Activated B cell treated with CpG ODN at 0.5 μM for 24 hours (primary cell): ENCODE results near the gene EDN1. TPM values are rescaled to one million over a fixed set of nuclear protein-coding genes. Genes with fewer than 3 reads are reported as not detected.
"Not testable (repeated sequence)": the region's sequence is repeated elsewhere in the genome, so short reads cannot be mapped to it uniquely, and the experiment has no call there.

Experiments
- ATAC-seq: fragments of 200-7000 bp; cut with Tn5 transposase; one replicate; pipeline ENCODE4 v1.10.0; 2021; ENCODE audit warnings: low read depth, mild to moderate bottlenecking, moderate library complexity
- CTCF ChIA-PET: fragments of 350-600 bp; sonication (Branson Sonifier 250); formaldehyde crosslinking; loops from one replicate; lab custom pipeline; 2021; ENCODE audit warnings: antibody characterized with exemption; lab: Charles Lee
- POLR2A ChIA-PET: fragments of 350-600 bp; sonication (Branson Sonifier 250); formaldehyde crosslinking; loops from one replicate; lab custom pipeline; 2021; ENCODE audit warnings: antibody characterized with exemption; lab: Charles Lee
- DNase-seq: peaks from one replicate; pipeline ENCODE4 v3.0.0; 2022
- H3K27ac Mint-ChIP-seq: one replicate; pipeline ENCODE4 v1.8.0; 2020; ENCODE audit warnings: mixed read lengths
- H3K27me3 Mint-ChIP-seq: one replicate; pipeline ENCODE4 v1.8.0; 2021; ENCODE audit warnings: mixed read lengths
- H3K36me3 Mint-ChIP-seq: one replicate; pipeline ENCODE4 v1.8.0; 2021; ENCODE audit warnings: low read depth, mixed read lengths
- H3K4me1 Mint-ChIP-seq: one replicate; pipeline ENCODE4 v1.8.0; 2021; ENCODE audit warnings: mixed read lengths
- H3K4me3 Mint-ChIP-seq: one replicate; pipeline ENCODE4 v1.8.0; 2020; ENCODE audit warnings: mild to moderate bottlenecking, mixed read lengths
- H3K9me3 Mint-ChIP-seq: one replicate; pipeline ENCODE4 v1.8.0; 2020; ENCODE audit warnings: mixed read lengths
- intact Hi-C: fragments of 100-400 bp; cut with micrococcal nuclease; formaldehyde crosslinking; loops from one replicate; pipeline ENCODE4 v1.15.1; 2024
- total RNA-seq: library from RNA; stranded (reverse); gene quantifications from 2 replicates; pipeline ENCODE4 v1.2.3, GENCODE V29; 2022
- TF ChIP-seq, protein P1 (sequence below): fragments of 200-600 bp; IDR thresholded peaks from one replicate; pipeline ENCODE4 v1.8.0; 2022; ENCODE audit warnings: antibody characterized with exemption, mild to moderate bottlenecking

EDN1 gene
- total RNA-seq, 1 donor from 2014 or later, result 0.91 TPM

DNA sequence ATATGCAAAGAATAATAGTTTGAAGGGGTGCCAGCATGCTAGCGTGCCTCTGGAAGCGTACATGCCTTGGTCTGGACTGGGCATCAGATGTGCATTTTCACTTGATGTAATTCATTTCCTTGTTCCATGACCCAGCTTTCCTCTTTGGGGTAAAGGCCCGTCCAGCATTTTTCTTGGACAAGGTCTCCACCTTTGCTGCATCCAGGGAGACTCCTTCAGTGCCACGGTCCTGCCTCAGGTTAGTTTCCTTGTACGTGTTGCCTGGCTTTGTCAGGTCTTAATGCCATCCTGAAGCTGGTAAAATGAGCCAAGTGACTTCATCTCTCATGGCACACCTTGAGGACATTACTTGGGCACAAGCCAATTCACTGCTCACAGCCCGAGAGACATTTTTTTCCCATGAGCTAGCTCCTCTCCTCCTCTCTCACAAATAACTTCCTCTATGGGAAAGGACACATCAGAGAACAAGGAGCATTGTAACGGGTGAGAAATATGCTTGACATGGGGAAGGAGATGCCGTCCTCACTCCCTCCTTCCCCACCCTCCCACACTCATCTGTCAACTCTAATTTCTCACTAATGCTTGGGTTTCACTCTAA, 23.9 kb downstream of the EDN1 start:
- no peaks in the 10 kb centered on the region for H3K27me3 Mint-ChIP-seq
- no peak overlapping the region for H3K27ac Mint-ChIP-seq
- no peaks in the 10 kb centered on the region for H3K4me1 Mint-ChIP-seq
- ATAC-seq (no peak), DNase-seq (no peak)
- intact Hi-C loops, result loop anchor here (10.0 kb wide), 1 partner anchor 191 kb away; no protein-coding TSS in a partner anchor
- H3K9me3 Mint-ChIP-seq, result peaks cover 3% of the 10 kb centered on the region
- no peak overlapping the region for H3K4me3 Mint-ChIP-seq
- TF ChIP-seq, protein P1, sequence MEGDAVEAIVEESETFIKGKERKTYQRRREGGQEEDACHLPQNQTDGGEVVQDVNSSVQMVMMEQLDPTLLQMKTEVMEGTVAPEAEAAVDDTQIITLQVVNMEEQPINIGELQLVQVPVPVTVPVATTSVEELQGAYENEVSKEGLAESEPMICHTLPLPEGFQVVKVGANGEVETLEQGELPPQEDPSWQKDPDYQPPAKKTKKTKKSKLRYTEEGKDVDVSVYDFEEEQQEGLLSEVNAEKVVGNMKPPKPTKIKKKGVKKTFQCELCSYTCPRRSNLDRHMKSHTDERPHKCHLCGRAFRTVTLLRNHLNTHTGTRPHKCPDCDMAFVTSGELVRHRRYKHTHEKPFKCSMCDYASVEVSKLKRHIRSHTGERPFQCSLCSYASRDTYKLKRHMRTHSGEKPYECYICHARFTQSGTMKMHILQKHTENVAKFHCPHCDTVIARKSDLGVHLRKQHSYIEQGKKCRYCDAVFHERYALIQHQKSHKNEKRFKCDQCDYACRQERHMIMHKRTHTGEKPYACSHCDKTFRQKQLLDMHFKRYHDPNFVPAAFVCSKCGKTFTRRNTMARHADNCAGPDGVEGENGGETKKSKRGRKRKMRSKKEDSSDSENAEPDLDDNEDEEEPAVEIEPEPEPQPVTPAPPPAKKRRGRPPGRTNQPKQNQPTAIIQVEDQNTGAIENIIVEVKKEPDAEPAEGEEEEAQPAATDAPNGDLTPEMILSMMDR, result no peak
- POLR2A ChIA-PET, result no interaction called here
- H3K36me3 Mint-ChIP-seq, result peaks cover 2% of the 10 kb centered on the region
- CTCF ChIA-PET, result no interaction called here

DNA sequence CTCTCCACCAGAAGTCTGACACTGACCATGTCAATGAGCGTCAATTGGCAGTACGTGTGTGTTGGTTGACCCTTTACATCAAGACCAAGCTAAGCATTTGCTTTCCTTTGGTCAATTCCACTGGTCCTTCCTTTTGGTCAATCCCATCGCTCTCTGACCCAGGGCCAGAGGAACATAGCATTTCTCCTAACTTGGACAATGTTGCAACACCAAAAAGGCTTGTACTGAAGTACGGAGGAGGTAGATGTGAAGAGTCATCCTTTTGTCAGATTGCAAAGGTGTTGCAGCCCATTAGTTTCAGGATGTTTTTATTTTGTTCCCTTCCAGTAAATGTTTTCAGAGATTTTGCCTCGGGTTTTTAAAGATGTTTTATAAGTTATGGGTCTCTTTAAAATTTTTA, 24.6 kb downstream of the EDN1 start:
- H3K27ac Mint-ChIP-seq, result no peak overlapping the region

DNA sequence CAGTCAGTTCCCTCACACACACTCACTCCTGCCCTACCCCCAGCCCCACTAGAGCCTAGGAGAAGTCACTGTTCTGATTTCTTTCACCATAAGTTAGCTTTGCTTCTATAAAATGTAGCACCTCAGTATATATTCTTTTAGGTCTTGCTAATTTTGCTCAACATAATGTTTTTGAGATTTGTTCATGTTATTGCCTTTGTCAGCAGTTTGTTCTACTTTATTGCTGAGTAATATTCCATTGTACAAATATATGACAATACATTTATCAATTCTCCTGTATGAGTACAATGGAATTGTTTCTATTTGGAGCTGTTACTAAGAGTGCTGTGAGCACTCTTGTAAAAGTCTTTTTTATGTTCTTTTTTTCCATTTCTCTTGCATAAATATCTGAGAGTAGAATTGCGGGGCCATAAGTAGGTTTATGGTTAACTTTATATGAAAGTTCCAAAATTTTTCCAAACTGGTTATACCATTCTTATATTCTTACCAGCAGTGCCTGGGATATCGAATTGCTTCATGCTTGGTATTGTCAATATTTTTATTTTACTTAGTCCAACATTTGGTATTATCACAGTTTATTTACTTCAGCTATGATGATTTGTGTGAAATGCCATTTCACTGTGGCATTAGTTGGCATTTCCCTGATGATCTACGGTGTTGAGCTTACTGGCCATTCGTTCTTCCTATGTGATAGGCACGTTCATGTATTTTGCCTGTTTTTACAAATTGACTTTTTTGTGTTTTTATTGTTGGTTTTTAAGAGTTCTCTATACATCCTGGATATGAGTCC, 25.3 kb downstream of the EDN1 start:
- ChIA-PET POLR2A (no interaction called here), CTCF (no interaction called here)
- Mint-ChIP-seq H3K36me3 (peaks cover 2% of the 10 kb centered on the region), H3K27ac (no peak overlapping the region), H3K9me3 (peaks cover 3% of the 10 kb centered on the region), H3K4me1 (no peaks in the 10 kb centered on the region), H3K27me3 (no peaks in the 10 kb centered on the region), H3K4me3 (no peak overlapping the region)
- no peak for ATAC-seq
- TF ChIP-seq, protein P1, result no peak
- intact Hi-C loops, result loop anchor here (10.0 kb wide), 1 partner anchor 189 kb away; no protein-coding TSS in a partner anchor
- no peak for DNase-seq

More for the DNA sequence above, 24.6 kb downstream of the EDN1 start:
- Mint-ChIP-seq H3K36me3 (peaks cover 2% of the 10 kb centered on the region), H3K27me3 (no peaks in the 10 kb centered on the region), H3K4me3 (no peak overlapping the region), H3K4me1 (no peaks in the 10 kb centered on the region), H3K9me3 (peaks cover 3% of the 10 kb centered on the region)
- intact Hi-C loops, result loop anchor here (10.0 kb wide), 1 partner anchor 190 kb away; no protein-coding TSS in a partner anchor
- TF ChIP-seq, protein P1, result no peak
- ChIA-PET CTCF (no interaction called here), POLR2A (no interaction called here)
- no peak for DNase-seq
- ATAC-seq, result no peak

DNA sequence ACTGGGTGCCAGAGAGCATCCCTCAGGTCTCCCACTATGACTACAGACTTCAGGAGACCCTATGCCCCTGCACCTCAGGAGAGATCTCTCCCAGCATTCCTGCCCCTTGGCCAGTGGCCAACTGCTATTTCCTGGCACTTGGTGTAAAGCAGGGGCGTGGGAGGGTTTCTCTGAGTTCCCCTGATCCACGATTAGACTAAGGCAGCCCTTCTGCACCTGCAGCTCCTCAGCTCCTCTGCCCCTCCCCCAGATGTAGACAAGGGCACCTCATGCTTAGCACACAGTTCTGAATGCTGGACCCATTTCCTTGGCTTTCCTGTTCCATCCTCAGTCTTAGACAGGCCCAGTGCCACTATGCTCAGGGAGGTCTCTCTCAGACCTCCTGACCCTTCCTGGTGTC, 28.6 kb downstream of the EDN1 start:
- ChIA-PET CTCF (no interaction called here), POLR2A (no interaction called here)
- H3K36me3 Mint-ChIP-seq, result peaks cover 2% of the 10 kb centered on the region
- H3K27me3 Mint-ChIP-seq, result peaks cover 2% of the 10 kb centered on the region
- no peak overlapping the region for H3K27ac Mint-ChIP-seq
- intact Hi-C loops, result loop anchor here (10.0 kb wide), 1 partner anchor 186 kb away; no protein-coding TSS in a partner anchor
- DNase-seq (no peak), ATAC-seq (no peak)
- TF ChIP-seq, protein P1, result no peak
- peaks cover 3% of the 10 kb centered on the region for H3K9me3 Mint-ChIP-seq
- H3K4me1 Mint-ChIP-seq, result no peaks in the 10 kb centered on the region
- no peak overlapping the region for H3K4me3 Mint-ChIP-seq

DNA sequence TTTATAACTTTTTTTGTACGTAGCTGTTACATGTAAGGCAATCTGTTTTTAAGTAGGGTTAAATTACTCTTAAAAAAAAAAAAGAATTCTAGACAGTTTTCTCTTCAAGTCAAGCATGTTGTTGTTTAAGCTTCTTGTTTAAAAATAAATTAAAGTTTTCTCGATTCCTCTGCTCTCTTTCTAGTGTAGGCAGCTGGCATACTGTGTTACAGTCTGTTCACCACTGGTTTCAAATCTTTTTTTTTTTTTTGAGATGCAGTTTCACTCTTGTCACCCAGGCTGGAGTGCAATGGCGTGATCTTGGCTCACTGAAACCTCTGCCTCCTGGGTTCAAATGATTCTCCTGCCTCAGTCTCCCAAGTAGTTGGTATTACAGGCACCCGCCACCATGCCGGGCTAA, 29.9 kb downstream of the EDN1 start:
- ATAC-seq, H3K4me3 Mint-ChIP-seq, DNase-seq, CTCF ChIA-PET, H3K27ac Mint-ChIP-seq, H3K4me1 Mint-ChIP-seq, H3K9me3 Mint-ChIP-seq, intact Hi-C loops, H3K27me3 Mint-ChIP-seq, H3K36me3 Mint-ChIP-seq, POLR2A ChIA-PET: not testable (repeated sequence)
